NAMALWA (cell line): ENCODE results near the gene MARCHF5.
A peak's percentile ranks its signal among the peaks of the same experiment; 100 is the strongest.
"Not testable (repeated sequence)": the region's sequence is repeated elsewhere in the genome, so short reads cannot be mapped to it uniquely, and the experiment has no call there.

ENCODE experiments used
- DNase-seq: peaks from one replicate; pipeline ENCODE4 v3.0.0-alpha.2; 2015; ENCODE audit warnings: low spot score

MARCHF5 gene

DNA sequence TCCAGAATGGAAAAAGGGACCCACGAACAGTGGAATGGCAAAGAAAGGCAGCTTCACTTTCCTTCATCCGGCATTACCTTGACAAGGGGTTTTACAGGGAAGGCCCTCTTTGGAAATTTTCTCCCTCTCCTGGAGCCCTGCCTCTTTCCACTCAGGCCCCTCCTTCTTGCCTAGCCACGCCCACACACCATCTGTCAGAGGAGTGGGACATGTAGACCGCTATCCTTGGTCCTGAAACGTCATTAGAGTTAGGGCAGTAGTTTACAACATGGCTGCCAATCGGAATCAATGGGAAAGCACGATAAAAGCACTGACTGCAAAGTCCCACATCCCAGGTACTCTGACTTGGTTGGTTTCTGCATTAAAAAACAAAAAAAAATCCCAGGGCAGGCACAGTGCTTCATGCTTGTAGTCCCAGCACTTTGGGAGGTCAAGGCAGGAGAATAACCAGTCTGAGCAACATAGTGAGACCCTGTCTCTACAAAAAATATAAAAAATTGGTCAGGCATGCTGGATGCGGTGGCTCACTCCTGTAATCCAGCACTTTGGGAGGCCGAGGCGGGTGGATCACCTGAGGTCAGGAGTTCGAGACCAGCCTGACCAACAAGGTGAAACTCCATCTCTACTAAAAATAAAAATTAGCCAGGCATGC lies 96.4 kb downstream of the MARCHF5 start:
- peak; percentile 71 for DNase-seq

GRCh38 chr10:92393173-92393572 lies 102.2 kb downstream of the MARCHF5 start:
- DNase-seq, result not testable (repeated sequence)

- DNase-seq, result no peak
Observed at GRCh38 chr10:92395271-92395670, 104.3 kb downstream of the MARCHF5 start.

GRCh38 chr10:92402234-92402633 lies 111.3 kb downstream of the MARCHF5 start:
- DNase-seq, result not testable (repeated sequence)
